ENCODE results near the gene SPRYD3.

DNA sequence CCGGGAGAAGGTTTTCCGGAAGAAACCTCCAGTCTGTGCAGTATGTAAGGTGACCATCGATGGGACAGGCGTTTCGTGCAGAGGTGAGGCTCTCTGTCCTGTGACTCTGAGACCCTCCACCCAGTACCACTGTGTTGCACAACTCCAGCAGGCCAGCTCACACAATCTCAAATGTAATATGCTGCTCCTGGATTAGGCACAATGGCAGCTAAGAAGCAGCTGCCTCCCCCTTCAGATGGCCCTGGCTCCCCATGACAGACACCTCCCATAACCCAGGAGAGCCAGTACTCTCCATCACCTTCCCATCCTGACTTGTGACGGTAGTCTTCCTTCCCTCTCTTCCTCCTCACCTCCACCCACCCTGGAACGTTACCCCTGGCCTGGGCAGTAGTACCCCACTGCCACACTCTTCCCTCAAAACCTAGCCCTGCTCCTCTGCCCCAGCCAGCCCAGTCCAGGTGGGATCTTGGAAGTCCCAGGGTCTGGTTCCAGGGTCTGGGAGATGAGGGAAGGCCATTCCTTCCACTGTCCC, 27.2 kb downstream of the SPRYD3 start:
- TF ChIP-seq, protein P1, sequence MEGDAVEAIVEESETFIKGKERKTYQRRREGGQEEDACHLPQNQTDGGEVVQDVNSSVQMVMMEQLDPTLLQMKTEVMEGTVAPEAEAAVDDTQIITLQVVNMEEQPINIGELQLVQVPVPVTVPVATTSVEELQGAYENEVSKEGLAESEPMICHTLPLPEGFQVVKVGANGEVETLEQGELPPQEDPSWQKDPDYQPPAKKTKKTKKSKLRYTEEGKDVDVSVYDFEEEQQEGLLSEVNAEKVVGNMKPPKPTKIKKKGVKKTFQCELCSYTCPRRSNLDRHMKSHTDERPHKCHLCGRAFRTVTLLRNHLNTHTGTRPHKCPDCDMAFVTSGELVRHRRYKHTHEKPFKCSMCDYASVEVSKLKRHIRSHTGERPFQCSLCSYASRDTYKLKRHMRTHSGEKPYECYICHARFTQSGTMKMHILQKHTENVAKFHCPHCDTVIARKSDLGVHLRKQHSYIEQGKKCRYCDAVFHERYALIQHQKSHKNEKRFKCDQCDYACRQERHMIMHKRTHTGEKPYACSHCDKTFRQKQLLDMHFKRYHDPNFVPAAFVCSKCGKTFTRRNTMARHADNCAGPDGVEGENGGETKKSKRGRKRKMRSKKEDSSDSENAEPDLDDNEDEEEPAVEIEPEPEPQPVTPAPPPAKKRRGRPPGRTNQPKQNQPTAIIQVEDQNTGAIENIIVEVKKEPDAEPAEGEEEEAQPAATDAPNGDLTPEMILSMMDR (IDR thresholded peaks at IDR 0.05; ENCODE audit: insufficient read depth, low read depth, low read length) = no peak
- TF ChIP-seq EZH2 (IDR thresholded peaks at IDR 0.05; ENCODE audit: insufficient read depth, low read length) = no peak

All from astrocyte (in vitro differentiated cells and primary cell).